SIG-M5 (cell line): ENCODE results near the gene RXRG.
"Not testable (repeated sequence)": the region's sequence is repeated elsewhere in the genome, so short reads cannot be mapped to it uniquely, and the experiment has no call there.

Experiments
- DNase-seq: peaks from one replicate; lab custom pipeline; 2025; lab: John Stamatoyannopoulos, UW

Gene RXRG

GRCh38 chr1:165444897-165445370 is at the start of gene RXRG:
RXRG (minus strand) TSS chr1:165445126; CDS start chr1:165444893, 233 bp downstream.
- DNase-seq: no peak

GRCh38 chr1:165492845-165493373 is 48.0 kb upstream of the RXRG start:
- no peak for DNase-seq

GRCh38 chr1:165490175-165490574 is 45.2 kb upstream of the RXRG start:
- no peak for DNase-seq

- no peak for DNase-seq
These were observed 43.0 kb upstream of the RXRG start for GRCh38 chr1:165487921-165488320.

GRCh38 chr1:165486663-165487062 is 41.7 kb upstream of the RXRG start:
- no peak for DNase-seq

- DNase-seq: no peak
These were observed 40.8 kb upstream of the RXRG start for GRCh38 chr1:165485716-165486115.

GRCh38 chr1:165484532-165484931 is 39.6 kb upstream of the RXRG start:
- no peak for DNase-seq

GRCh38 chr1:165483412-165483811 is 38.5 kb upstream of the RXRG start:
- DNase-seq: no peak

- no peak for DNase-seq
These were observed 37.0 kb upstream of the RXRG start for GRCh38 chr1:165481820-165482532.

GRCh38 chr1:165476776-165477175 is 31.9 kb upstream of the RXRG start:
- no peak for DNase-seq

- DNase-seq: no peak
These were observed 29.3 kb upstream of the RXRG start for GRCh38 chr1:165474196-165474595.

GRCh38 chr1:165473081-165473480 is 28.2 kb upstream of the RXRG start:
- no peak for DNase-seq

GRCh38 chr1:165468726-165469249 is 23.9 kb upstream of the RXRG start:
- no peak for DNase-seq

GRCh38 chr1:165468253-165468652 is 23.3 kb upstream of the RXRG start:
- no peak for DNase-seq

GRCh38 chr1:165467706-165468105 is 22.8 kb upstream of the RXRG start:
- no peak for DNase-seq

- DNase-seq: no peak
These were observed 19.1 kb upstream of the RXRG start for GRCh38 chr1:165463978-165464377.

- DNase-seq: not testable (repeated sequence)
These were observed 14.8 kb upstream of the RXRG start for GRCh38 chr1:165459683-165460082.

GRCh38 chr1:165456861-165457260 is 11.9 kb upstream of the RXRG start:
- DNase-seq: no peak

GRCh38 chr1:165456114-165456513 is 11.2 kb upstream of the RXRG start:
- no peak for DNase-seq

- DNase-seq: no peak
These were observed 10.2 kb upstream of the RXRG start for GRCh38 chr1:165455111-165455510.

GRCh38 chr1:165454091-165454610 is 9.2 kb upstream of the RXRG start:
- no peak for DNase-seq

GRCh38 chr1:165452336-165453130 is 7.6 kb upstream of the RXRG start:
- DNase-seq: no peak

- DNase-seq: no peak
These were observed 6.8 kb upstream of the RXRG start for GRCh38 chr1:165451691-165452090.
